Superior temporal gyrus (tissue), 1 donor: Measurements from ENCODE around the gene WIPF1.
A peak's percentile ranks its signal among the peaks of the same experiment; 100 is the strongest.

Experiments
- DNase-seq: peaks from one replicate; pipeline ENCODE4 v3.0.0-alpha.2; 2016; ENCODE audit errors: extremely low spot score

WIPF1 gene

GRCh38 chr2:174544802-174545201 is 52.8 kb downstream of the WIPF1 start:
- no peak for DNase-seq

- DNase-seq: peak; percentile 70
These were observed 53.4 kb downstream of the WIPF1 start for GRCh38 chr2:174544156-174544555.

- DNase-seq: no peak
These were observed 56.7 kb downstream of the WIPF1 start for GRCh38 chr2:174540893-174541292.

GRCh38 chr2:174535757-174536703 is 61.6 kb downstream of the WIPF1 start:
- DNase-seq: no peak

GRCh38 chr2:174535083-174535482 is 62.5 kb downstream of the WIPF1 start:
- no peak for DNase-seq

- DNase-seq: no peak
These were observed 67.7 kb downstream of the WIPF1 start for GRCh38 chr2:174529916-174530315.

GRCh38 chr2:174527959-174528358 is 69.6 kb downstream of the WIPF1 start:
- DNase-seq: no peak

GRCh38 chr2:174527101-174527721 is 70.4 kb downstream of the WIPF1 start:
- DNase-seq: no peak

GRCh38 chr2:174524527-174524926 is 73.1 kb downstream of the WIPF1 start:
- no peak for DNase-seq

- peak; percentile 75 for DNase-seq
These were observed 75.1 kb downstream of the WIPF1 start for GRCh38 chr2:174522553-174522952.

- DNase-seq: no peak
These were observed 79.2 kb downstream of the WIPF1 start for GRCh38 chr2:174518395-174518794.

GRCh38 chr2:174516501-174517378 is 80.9 kb downstream of the WIPF1 start:
- DNase-seq: no peak

- no peak for DNase-seq
These were observed 85.3 kb downstream of the WIPF1 start for GRCh38 chr2:174512345-174512744.

GRCh38 chr2:174511580-174512260 is 85.9 kb downstream of the WIPF1 start:
- DNase-seq: no peak

GRCh38 chr2:174510583-174511189 is 86.9 kb downstream of the WIPF1 start:
- DNase-seq: no peak
